IgD-negative memory B cell (primary cell): Measurements from ENCODE around the gene CLK3. TPM values are rescaled to one million over a fixed set of nuclear protein-coding genes. Genes with fewer than 3 reads are reported as not detected.
A peak's percentile ranks its signal among the peaks of the same experiment; 100 is the strongest.

ENCODE experiments used
- H3K27ac Mint-ChIP-seq, 3 donors: one replicate each; pipeline ENCODE4 v1.8.0; 2020 to 2022; ENCODE audit warnings: mild to moderate bottlenecking in 3 of 3, mixed read lengths in 3 of 3, moderate library complexity in 1 of 3
- H3K27me3 Mint-ChIP-seq: one replicate; pipeline ENCODE4 v1.8.0; 2021; ENCODE audit warnings: mixed read lengths
- H3K36me3 Mint-ChIP-seq: one replicate; pipeline ENCODE4 v1.8.0; 2020; ENCODE audit warnings: mild to moderate bottlenecking, mixed read lengths
- H3K4me1 Mint-ChIP-seq, 3 donors: one replicate each; pipeline ENCODE4 v1.8.0; 2020 to 2022; ENCODE audit warnings: mixed read lengths in 3 of 3, mild to moderate bottlenecking in 1 of 3
- H3K4me3 Mint-ChIP-seq, 4 donors: one replicate each; pipeline ENCODE4 v1.8.0; 2020 to 2022; ENCODE audit warnings: mild to moderate bottlenecking in 4 of 4, mixed read lengths in 4 of 4, moderate library complexity in 3 of 4
- H3K9me3 Mint-ChIP-seq, 3 donors: one replicate each; pipeline ENCODE4 v1.8.0; 2020 to 2021; ENCODE audit warnings: mixed read lengths in 3 of 3, mild to moderate bottlenecking in 1 of 3
- polyA plus RNA-seq: library from polyadenylated mRNA; unstranded; fragments of 300-500 nt; fragmentation: Illumina TruSeq; gene quantifications from one replicate; pipeline ENCODE4 v1.2.3, GENCODE V29; 2021

Gene CLK3
- polyA plus RNA-seq, 1 donor from 2014 or later, result 86.2 TPM

DNA sequence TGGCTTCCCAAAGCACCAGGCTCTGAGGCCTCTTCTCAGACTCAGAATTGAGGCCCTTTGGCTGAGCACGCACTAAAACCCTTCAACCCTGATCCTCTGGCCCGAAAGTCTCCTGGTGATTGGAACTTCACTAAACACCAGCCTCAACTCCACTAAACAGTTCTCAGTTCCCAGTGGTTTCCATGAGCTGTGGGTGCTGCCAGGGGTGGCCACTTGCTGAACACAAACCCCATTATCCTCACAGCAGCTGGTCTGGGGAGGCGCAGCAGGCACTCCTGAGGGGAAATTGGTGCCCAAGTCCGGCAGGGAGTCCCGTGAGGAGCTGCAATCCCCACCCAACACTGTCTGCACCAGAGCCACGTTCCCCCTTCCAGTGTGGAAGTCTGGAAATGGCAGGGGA is 3.8 kb upstream of the CLK3 start:
- H3K27ac Mint-ChIP-seq, result no peak overlapping the region

GRCh38 chr15:74612677-74613076 is 3.0 kb upstream of the CLK3 start:
- H3K4me3 Mint-ChIP-seq, result peak overlapping the region in 3 of 4 donors; percentile 53 to 98 (median 71)

More for the DNA sequence above, 3.8 kb upstream of the CLK3 start:
- Mint-ChIP-seq H3K27me3 (peaks cover 2% of the 10 kb centered on the region), H3K4me1 (peaks cover 4 to 6% (median 5%) of the 10 kb centered on the region in 3 donors), H3K9me3 (no peaks in the 10 kb centered on the region), H3K36me3 (no peaks in the 10 kb centered on the region), H3K4me3 (no peak overlapping the region)

DNA sequence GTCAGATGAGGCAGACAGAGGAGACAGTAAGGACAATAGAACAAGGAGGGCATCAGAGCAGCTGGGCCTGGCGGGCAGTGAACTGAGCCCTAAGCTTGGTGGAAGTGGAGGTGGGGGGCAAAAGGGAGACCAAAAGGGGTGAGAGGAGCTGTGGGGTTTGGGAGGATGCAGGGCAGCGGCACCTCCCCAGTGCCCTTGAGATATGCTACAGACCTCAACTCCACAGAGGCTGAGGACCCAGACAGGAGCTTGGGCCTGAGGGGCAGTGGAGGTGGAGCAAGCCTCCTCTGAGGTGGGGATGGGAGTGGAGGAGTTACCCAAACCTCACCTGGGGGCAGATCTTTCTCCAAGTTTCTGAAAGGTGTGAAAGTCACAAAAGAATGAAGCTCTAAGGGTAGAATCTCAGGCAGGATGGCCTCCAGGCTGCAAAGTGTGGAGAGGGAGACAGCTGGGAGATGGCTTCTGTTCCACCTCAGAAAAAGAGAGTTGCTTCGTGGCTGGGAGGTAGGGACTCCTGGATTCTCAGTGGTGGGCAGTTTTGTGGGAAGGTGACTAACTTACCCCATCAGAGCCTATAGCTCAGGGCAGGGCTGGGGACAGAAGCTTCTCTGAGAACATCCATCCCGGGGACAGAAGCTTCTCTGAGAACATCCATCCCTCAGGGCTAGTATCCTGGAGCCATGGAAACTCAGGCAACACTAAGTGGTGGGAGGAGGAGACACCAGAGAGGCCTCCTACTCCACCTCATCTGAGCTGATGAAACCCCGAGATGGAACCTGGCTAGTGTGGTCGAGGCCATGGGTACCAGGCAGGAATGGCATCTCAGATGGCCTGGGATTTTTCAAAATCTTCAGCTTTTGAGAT is 2.3 kb upstream of the CLK3 start:
- H3K27ac Mint-ChIP-seq, result peak overlapping the region in 2 of 3 donors; percentile 93 to 99
- peak overlapping the region; percentile 75 to 98 (median 83) for H3K4me3 Mint-ChIP-seq
- H3K9me3 Mint-ChIP-seq, result no peaks in the 10 kb centered on the region
- peaks cover 2% of the 10 kb centered on the region for H3K27me3 Mint-ChIP-seq
- H3K4me1 Mint-ChIP-seq, result peaks cover 16 to 20% (median 18%) of the 10 kb centered on the region in 3 donors
- no peaks in the 10 kb centered on the region for H3K36me3 Mint-ChIP-seq

More at GRCh38 chr15:74612677-74613076, 3.0 kb upstream of the CLK3 start:
- H3K9me3 Mint-ChIP-seq, result no peaks in the 10 kb centered on the region
- H3K27me3 Mint-ChIP-seq, result peaks cover 2% of the 10 kb centered on the region
- peaks cover 9 to 14% (median 13%) of the 10 kb centered on the region in 3 donors for H3K4me1 Mint-ChIP-seq
- peak overlapping the region in 2 of 3 donors; percentile 72 to 99 for H3K27ac Mint-ChIP-seq
- no peaks in the 10 kb centered on the region for H3K36me3 Mint-ChIP-seq

GRCh38 chr15:74613953-74614743 is 1.5 kb upstream of the CLK3 start:
- peak overlapping the region; percentile 75 to 98 (median 82) for H3K4me3 Mint-ChIP-seq
- H3K36me3 Mint-ChIP-seq, result no peaks in the 10 kb centered on the region
- peaks cover 18 to 24% (median 20%) of the 10 kb centered on the region in 3 donors for H3K4me1 Mint-ChIP-seq
- peaks cover 2% of the 10 kb centered on the region for H3K27me3 Mint-ChIP-seq
- H3K9me3 Mint-ChIP-seq, result no peaks in the 10 kb centered on the region
- H3K27ac Mint-ChIP-seq, result peak overlapping the region; percentile 93 to 99 (median 98)

DNA sequence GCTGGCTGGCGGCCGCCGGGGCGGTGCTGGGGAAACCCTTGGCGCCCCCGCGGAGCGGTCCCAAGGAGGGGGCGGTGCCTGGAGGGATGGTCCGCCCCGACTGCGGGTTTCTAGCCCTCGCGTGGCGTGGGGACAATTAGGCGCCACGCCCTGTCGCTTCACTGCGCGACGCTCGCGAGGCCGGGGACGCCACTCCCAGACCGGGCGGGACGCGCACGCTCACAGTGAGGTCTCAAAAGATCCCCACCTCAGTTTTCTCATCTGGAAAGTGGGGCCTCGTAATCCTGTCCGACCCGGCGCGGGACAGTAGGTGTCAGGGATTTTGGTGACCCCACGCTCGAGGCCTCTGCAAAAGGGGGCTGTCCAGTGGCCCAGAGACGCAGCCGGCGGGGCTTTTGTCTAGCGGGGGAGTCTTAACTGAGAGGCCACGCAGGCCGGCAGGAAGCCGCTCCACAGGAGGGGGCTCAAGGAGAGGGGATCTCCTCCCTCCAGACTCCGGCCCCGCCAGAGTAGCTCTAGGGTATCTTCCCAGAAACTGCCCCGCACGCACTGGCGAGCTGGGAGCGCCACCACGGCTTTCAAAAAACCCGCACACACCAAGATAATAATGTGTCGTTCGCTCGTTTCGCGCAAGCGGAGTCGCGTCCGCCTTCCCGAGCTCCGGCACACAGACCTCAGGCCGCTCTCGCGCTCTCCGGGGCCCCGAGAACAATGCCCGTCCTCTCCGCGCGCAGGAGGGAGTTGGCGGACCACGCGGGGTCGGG is 710 bp upstream of the CLK3 start:
- no peaks in the 10 kb centered on the region for H3K27me3 Mint-ChIP-seq
- H3K36me3 Mint-ChIP-seq, result no peaks in the 10 kb centered on the region
- H3K9me3 Mint-ChIP-seq, result no peaks in the 10 kb centered on the region
- peaks cover 21 to 26% (median 24%) of the 10 kb centered on the region in 3 donors for H3K4me1 Mint-ChIP-seq
- peak overlapping the region; percentile 98 to 99 (median 99) for H3K27ac Mint-ChIP-seq
- peak overlapping the region; percentile 93 to 98 (median 96) for H3K4me3 Mint-ChIP-seq

- H3K36me3 Mint-ChIP-seq, result peaks cover 4% of the 10 kb centered on the region
- no peaks in the 10 kb centered on the region for H3K27me3 Mint-ChIP-seq
- peak overlapping the region; percentile 93 to 98 (median 96) for H3K4me3 Mint-ChIP-seq
- H3K9me3 Mint-ChIP-seq, result no peaks in the 10 kb centered on the region
- peaks cover 29 to 33% (median 31%) of the 10 kb centered on the region in 3 donors for H3K4me1 Mint-ChIP-seq
- H3K27ac Mint-ChIP-seq, result peak overlapping the region; percentile 95 to 99 (median 96)
These were observed 817 bp downstream of the CLK3 start for GRCh38 chr15:74616366-74616939.

GRCh38 chr15:74616996-74617395 is 1.4 kb downstream of the CLK3 start:
- Mint-ChIP-seq H3K36me3 (peaks cover 4% of the 10 kb centered on the region), H3K4me3 (peak overlapping the region; percentile 93 to 98 (median 96)), H3K27me3 (no peaks in the 10 kb centered on the region), H3K9me3 (no peaks in the 10 kb centered on the region), H3K4me1 (peaks cover 29 to 33% (median 31%) of the 10 kb centered on the region in 3 donors), H3K27ac (peak overlapping the region; percentile 95 to 99 (median 96))

- peak overlapping the region in 1 of 3 donors; percentile 99 for H3K27ac Mint-ChIP-seq
- H3K27me3 Mint-ChIP-seq, result no peaks in the 10 kb centered on the region
- H3K4me3 Mint-ChIP-seq, result peak overlapping the region in 2 of 4 donors; percentile 52 to 98
- H3K4me1 Mint-ChIP-seq, result peaks cover 29 to 33% (median 31%) of the 10 kb centered on the region in 3 donors
- H3K36me3 Mint-ChIP-seq, result peaks cover 4% of the 10 kb centered on the region
- H3K9me3 Mint-ChIP-seq, result no peaks in the 10 kb centered on the region
These were observed 3.4 kb downstream of the CLK3 start for GRCh38 chr15:74618841-74619596.

DNA sequence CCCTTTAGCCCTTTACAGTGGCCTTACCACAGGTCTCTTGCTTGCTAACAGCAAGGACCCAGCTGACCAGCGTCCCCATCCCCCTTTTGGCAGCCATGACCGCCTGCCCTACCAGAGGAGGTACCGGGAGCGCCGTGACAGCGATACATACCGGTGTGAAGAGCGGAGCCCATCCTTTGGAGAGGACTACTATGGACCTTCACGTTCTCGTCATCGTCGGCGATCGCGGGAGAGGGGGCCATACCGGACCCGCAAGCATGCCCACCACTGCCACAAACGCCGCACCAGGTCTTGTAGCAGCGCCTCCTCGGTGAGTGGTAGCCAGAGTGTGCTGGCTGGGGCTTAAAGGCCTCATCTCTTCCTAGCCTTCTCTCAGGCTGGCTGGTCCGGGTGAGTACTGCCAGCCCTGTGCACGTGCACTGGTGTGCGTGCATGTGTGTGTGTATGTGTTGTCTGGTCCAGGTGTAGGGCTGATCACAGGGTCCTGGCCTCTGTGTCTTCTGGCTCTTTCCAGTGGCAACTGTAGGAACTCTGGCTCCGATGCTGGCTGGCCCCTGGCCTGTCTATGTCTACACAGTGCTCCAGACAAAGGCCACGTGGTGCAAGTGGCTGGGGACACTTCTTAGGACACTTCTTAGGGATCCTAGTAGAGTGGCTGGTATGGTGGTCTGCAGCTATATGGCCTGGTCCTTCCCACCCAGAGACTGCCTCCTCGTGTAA is 4.4 kb downstream of the CLK3 start:
- peak overlapping the region in 2 of 3 donors; percentile 65 to 99 for H3K27ac Mint-ChIP-seq
- peak overlapping the region in 1 of 4 donors; percentile 98 for H3K4me3 Mint-ChIP-seq
- H3K9me3 Mint-ChIP-seq, result no peaks in the 10 kb centered on the region
- H3K36me3 Mint-ChIP-seq, result peaks cover 4% of the 10 kb centered on the region
- no peaks in the 10 kb centered on the region for H3K27me3 Mint-ChIP-seq
- H3K4me1 Mint-ChIP-seq, result peaks cover 29 to 31% (median 31%) of the 10 kb centered on the region in 3 donors

GRCh38 chr15:74620636-74621545 is 5.3 kb downstream of the CLK3 start:
- peaks cover 4% of the 10 kb centered on the region for H3K36me3 Mint-ChIP-seq

GRCh38 chr15:74621546-74621920 is 5.9 kb downstream of the CLK3 start:
- Mint-ChIP-seq H3K4me3 (peak overlapping the region in 1 of 4 donors; percentile 72), H3K27ac (peak overlapping the region; percentile 88 to 94 (median 90)), H3K4me1 (peaks cover 28 to 35% (median 31%) of the 10 kb centered on the region in 3 donors), H3K9me3 (no peaks in the 10 kb centered on the region), H3K27me3 (no peaks in the 10 kb centered on the region), H3K36me3 (peaks cover 4% of the 10 kb centered on the region)

More at GRCh38 chr15:74620636-74621545, 5.3 kb downstream of the CLK3 start:
- Mint-ChIP-seq H3K4me1 (peaks cover 31 to 33% (median 33%) of the 10 kb centered on the region in 3 donors), H3K27me3 (no peaks in the 10 kb centered on the region), H3K9me3 (no peaks in the 10 kb centered on the region), H3K4me3 (peak overlapping the region in 3 of 4 donors; percentile 49 to 98 (median 50)), H3K27ac (peak overlapping the region; percentile 45 to 99 (median 94))

DNA sequence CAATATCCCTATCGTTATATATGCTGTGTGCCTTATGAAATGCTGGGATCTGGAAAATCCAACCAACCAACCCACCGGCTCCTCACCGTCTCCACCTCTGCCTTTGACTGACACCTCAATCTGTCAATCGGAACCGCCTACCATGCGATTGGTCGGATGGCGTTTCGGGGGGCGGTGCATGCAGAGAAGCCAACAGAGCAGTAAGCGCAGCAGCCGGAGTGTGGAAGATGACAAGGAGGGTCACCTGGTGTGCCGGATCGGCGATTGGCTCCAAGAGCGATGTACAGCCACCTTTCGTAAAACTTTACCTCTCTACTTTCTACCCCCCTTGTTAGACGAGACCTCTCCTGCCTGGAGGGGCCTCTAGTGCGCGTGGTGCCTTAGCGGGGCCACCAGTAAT is 6.3 kb downstream of the CLK3 start:
- Mint-ChIP-seq H3K27ac (peak overlapping the region in 2 of 3 donors; percentile 88 to 90), H3K4me1 (peaks cover 24 to 35% (median 33%) of the 10 kb centered on the region in 3 donors), H3K9me3 (no peaks in the 10 kb centered on the region), H3K27me3 (no peaks in the 10 kb centered on the region), H3K4me3 (peak overlapping the region in 1 of 4 donors; percentile 72), H3K36me3 (peaks cover 4% of the 10 kb centered on the region)
